KMS-11 (cell line): Measurements from ENCODE around the gene ERCC1.

Experiments
- H2AFZ ChIP-seq: fragments of 200-600 bp; sonication (generic); 2 replicates; pipeline ENCODE4 v1.6.1; 2016; ENCODE audit warnings: antibody characterized with exemption, mixed run types, low read depth
- H3K27ac ChIP-seq: fragments of 200-600 bp; sonication (generic); 2 replicates; pipeline ENCODE4 v1.6.1; 2016; ENCODE audit warnings: mild to moderate bottlenecking, mixed run types
- H3K27me3 ChIP-seq: fragments of 200-600 bp; sonication (generic); 2 replicates; pipeline ENCODE4 v1.6.1; 2017; ENCODE audit warnings: mild to moderate bottlenecking, low read depth, mixed run types, moderate library complexity; ENCODE audit not compliant: insufficient read depth
- H3K36me3 ChIP-seq: fragments of 200-600 bp; sonication (generic); 2 replicates; pipeline ENCODE4 v1.6.1; 2017; ENCODE audit warnings: mild to moderate bottlenecking, mixed run types; ENCODE audit not compliant: insufficient read depth
- H3K4me1 ChIP-seq: fragments of 200-600 bp; sonication (generic); 2 replicates; pipeline ENCODE4 v1.6.1; 2016; ENCODE audit warnings: mild to moderate bottlenecking, low read depth, mixed run types; ENCODE audit not compliant: poor library complexity, severe bottlenecking
- H3K4me2 ChIP-seq: fragments of 200-600 bp; sonication (generic); 2 replicates; pipeline ENCODE4 v1.7.0; 2016; ENCODE audit warnings: mild to moderate bottlenecking, mixed run types
- H3K4me3 ChIP-seq: fragments of 200-600 bp; sonication (generic); IDR thresholded peaks from 2 replicates; pipeline ENCODE4 v1.6.1; 2017; ENCODE audit warnings: low read depth, low read length, mixed read lengths; ENCODE audit not compliant: insufficient read depth
- H3K79me2 ChIP-seq: fragments of 200-600 bp; sonication (generic); 2 replicates; pipeline ENCODE4 v1.6.1; 2016; ENCODE audit warnings: low read depth, mixed run types; ENCODE audit not compliant: insufficient read depth
- H3K9ac ChIP-seq: fragments of 200-600 bp; sonication (generic); 2 replicates; pipeline ENCODE4 v1.6.1; 2016; ENCODE audit warnings: mild to moderate bottlenecking, mixed run types
- H4K20me1 ChIP-seq: fragments of 200-600 bp; sonication (generic); 2 replicates; pipeline ENCODE4 v1.6.1; 2016; ENCODE audit warnings: mild to moderate bottlenecking, mixed run types; ENCODE audit not compliant: insufficient read depth
- CTCF ChIP-seq: fragments of 200-600 bp; sonication (generic); conservative IDR thresholded peaks from 2 replicates; pipeline ENCODE4 v1.6.1; 2017; ENCODE audit warnings: low read depth, mild to moderate bottlenecking, antibody characterized with exemption, low read length, moderate library complexity, mixed read lengths

ERCC1 gene

GRCh38 chr19:45423589-45424190, at the start of gene ERCC1:
Gene ERCC1, minus strand, starts transcription at chr19:45423917. Its CDS starts 543 bp downstream, at chr19:45423374.
- no peaks in the 10 kb centered on the region for H3K36me3 ChIP-seq
- H3K79me2 ChIP-seq: peaks cover 5% of the 10 kb centered on the region; the same call in 1 of the 2 replicates
- peak within 1 kb of the TSS; percentile 67 for H3K9ac ChIP-seq
- H3K4me3 ChIP-seq: no peak within 1 kb of the TSS
- peaks cover 3% of the 10 kb centered on the region; the same call in 1 of the 2 replicates for H3K27me3 ChIP-seq
- H3K4me1 ChIP-seq: peaks cover 74% of the 10 kb centered on the region
- TF ChIP-seq CTCF: no peak
- H3K27ac ChIP-seq: peak within 1 kb of the TSS; percentile 86
- no peaks in the 10 kb centered on the region for H4K20me1 ChIP-seq
- peak within 1 kb of the TSS; percentile 96 for H3K4me2 ChIP-seq
- H2AFZ ChIP-seq: peak within 1 kb of the TSS; percentile 70

- peaks cover 30% of the 10 kb centered on the region; the same call in 1 of the 2 replicates for H3K27me3 ChIP-seq
- no peaks in the 10 kb centered on the region for H3K36me3 ChIP-seq
- no peak overlapping the region for H3K27ac ChIP-seq
- no peak overlapping the region for H3K4me2 ChIP-seq
- no peak overlapping the region for H3K9ac ChIP-seq
- peaks cover 25% of the 10 kb centered on the region for H3K4me1 ChIP-seq
- no peak overlapping the region for H2AFZ ChIP-seq
- TF ChIP-seq CTCF: no peak
- no peaks in the 10 kb centered on the region for H3K79me2 ChIP-seq
- no peaks in the 10 kb centered on the region for H4K20me1 ChIP-seq
- H3K4me3 ChIP-seq: no peak overlapping the region
Measured at GRCh38 chr19:45473367-45473681, 49.6 kb upstream of the ERCC1 start.

GRCh38 chr19:45472563-45473366, 49.0 kb upstream of the ERCC1 start:
- Histone ChIP-seq H3K9ac (no peak overlapping the region), H3K27ac (no peak overlapping the region), H2AFZ (no peak overlapping the region), H3K36me3 (no peaks in the 10 kb centered on the region), H3K27me3 (peaks cover 30% of the 10 kb centered on the region; the same call in 1 of the 2 replicates), H3K4me3 (no peak overlapping the region), H4K20me1 (no peaks in the 10 kb centered on the region), H3K4me2 (no peak overlapping the region), H3K79me2 (no peaks in the 10 kb centered on the region), H3K4me1 (peaks cover 24% of the 10 kb centered on the region)
- no peak for TF ChIP-seq CTCF

- Histone ChIP-seq H3K4me2 (no peak overlapping the region), H2AFZ (no peak overlapping the region), H3K27me3 (peaks cover 32% of the 10 kb centered on the region; the same call in 1 of the 2 replicates), H3K4me1 (peaks cover 22% of the 10 kb centered on the region), H3K79me2 (no peaks in the 10 kb centered on the region), H4K20me1 (no peaks in the 10 kb centered on the region), H3K4me3 (no peak overlapping the region), H3K36me3 (no peaks in the 10 kb centered on the region), H3K9ac (no peak overlapping the region), H3K27ac (no peak overlapping the region)
- no peak for TF ChIP-seq CTCF
Measured at GRCh38 chr19:45471931-45472562, 48.3 kb upstream of the ERCC1 start.
